Suprapubic skin (tissue), 3 donors: ENCODE data around the gene OR10V1.

ENCODE experiments used
- CTCF ChIP-seq, 2 donors: fragments of 200-600 bp in 1 of 2; fragments of 450-650 bp in 1 of 2; sonication (generic) in 1 of 2; IDR thresholded peaks; one replicate each; pipeline ENCODE4 v1.5.1; 2016 to 2019; ENCODE audit warnings: antibody characterized with exemption in 2 of 2, mild to moderate bottlenecking in 1 of 2, moderate library complexity in 1 of 2
- EP300 ChIP-seq: sonication (generic); formaldehyde crosslinking; IDR thresholded peaks from one replicate; pipeline ENCODE4 v1.6.1; 2017; ENCODE audit warnings: antibody characterized with exemption
- POLR2A ChIP-seq, 2 donors: fragments of 450-650 bp; IDR thresholded peaks; one replicate each; pipeline ENCODE4 v1.6.1; 2017; ENCODE audit warnings: antibody characterized with exemption in 2 of 2, mild to moderate bottlenecking in 2 of 2, moderate library complexity in 2 of 2

GRCh38 chr11:59678118-59678812, 35.4 kb downstream of the OR10V1 start:
- TF ChIP-seq CTCF (IDR thresholded peaks at IDR 0.05), result no peak
- TF ChIP-seq POLR2A (IDR thresholded peaks at IDR 0.05), result no peak
- no peak for TF ChIP-seq EP300
